ENCODE results near the gene LRBA. TPM values are rescaled to one million over a fixed set of nuclear protein-coding genes. Genes with fewer than 3 reads are reported as not detected.

LRBA gene
- total RNA-seq, 1 donor from 2014 or later, result 54.0 TPM

DNA sequence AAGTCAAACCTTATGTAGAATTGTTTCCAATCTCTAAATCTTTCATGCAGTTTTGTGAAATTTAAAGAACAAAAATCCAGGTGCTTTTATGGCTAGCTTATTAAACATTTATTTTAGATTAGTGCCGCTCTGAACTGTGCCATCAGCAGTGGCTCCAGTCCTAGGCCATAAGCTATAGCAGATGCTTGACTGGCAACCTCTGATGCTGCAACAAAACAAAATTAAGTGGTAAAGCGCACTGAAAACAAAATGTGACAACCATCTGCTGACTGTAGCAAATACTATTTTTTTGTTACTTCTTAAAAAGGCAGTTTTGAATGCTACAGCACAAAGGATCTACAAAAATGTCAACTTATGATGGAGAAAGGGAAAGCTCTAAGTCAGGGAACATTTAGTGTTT lies 699.4 kb downstream of the LRBA start:
- intact Hi-C loops (cut with micrococcal nuclease), result no loop called here
- H3K4me1 Mint-ChIP-seq, result no peaks in the 10 kb centered on the region
- DNase-seq, result no peak
- H3K27ac Mint-ChIP-seq, result no peak overlapping the region
- no peak overlapping the region for H3K4me3 Mint-ChIP-seq
- H3K9me3 Mint-ChIP-seq, result peaks cover 3% of the 10 kb centered on the region
- H3K27me3 Mint-ChIP-seq, result no peaks in the 10 kb centered on the region
- H3K36me3 Mint-ChIP-seq (ENCODE audit: low read depth), result peaks cover 15% of the 10 kb centered on the region

- peaks cover 3% of the 10 kb centered on the region for H3K9me3 Mint-ChIP-seq
- H3K36me3 Mint-ChIP-seq (ENCODE audit: low read depth), result peaks cover 15% of the 10 kb centered on the region
- no peaks in the 10 kb centered on the region for H3K4me1 Mint-ChIP-seq
- DNase-seq, result no peak
- H3K27me3 Mint-ChIP-seq, result no peaks in the 10 kb centered on the region
- intact Hi-C loops (cut with micrococcal nuclease), result no loop called here
- H3K27ac Mint-ChIP-seq, result no peak overlapping the region
- H3K4me3 Mint-ChIP-seq, result no peak overlapping the region
Measured at GRCh38 chr4:150315175-150315574, 699.9 kb downstream of the LRBA start.

GRCh38 chr4:150314031-150314430 lies 701.1 kb downstream of the LRBA start:
- peaks cover 11% of the 10 kb centered on the region for H3K36me3 Mint-ChIP-seq (ENCODE audit: low read depth)
- H3K4me3 Mint-ChIP-seq, result no peak overlapping the region
- H3K4me1 Mint-ChIP-seq, result no peaks in the 10 kb centered on the region
- intact Hi-C loops (cut with micrococcal nuclease), result no loop called here
- H3K27me3 Mint-ChIP-seq, result no peaks in the 10 kb centered on the region
- DNase-seq, result no peak
- no peak overlapping the region for H3K27ac Mint-ChIP-seq
- peaks cover 3% of the 10 kb centered on the region for H3K9me3 Mint-ChIP-seq

- Mint-ChIP-seq H3K27me3 (no peaks in the 10 kb centered on the region), H3K27ac (no peak overlapping the region), H3K4me3 (no peak overlapping the region), H3K4me1 (no peaks in the 10 kb centered on the region), H3K9me3 (no peaks in the 10 kb centered on the region), H3K36me3 (ENCODE audit: low read depth) (peaks cover 6% of the 10 kb centered on the region)
- no peak for DNase-seq
- intact Hi-C loops (cut with micrococcal nuclease), result no loop called here
Measured at GRCh38 chr4:150310159-150310895, 704.8 kb downstream of the LRBA start.

DNA sequence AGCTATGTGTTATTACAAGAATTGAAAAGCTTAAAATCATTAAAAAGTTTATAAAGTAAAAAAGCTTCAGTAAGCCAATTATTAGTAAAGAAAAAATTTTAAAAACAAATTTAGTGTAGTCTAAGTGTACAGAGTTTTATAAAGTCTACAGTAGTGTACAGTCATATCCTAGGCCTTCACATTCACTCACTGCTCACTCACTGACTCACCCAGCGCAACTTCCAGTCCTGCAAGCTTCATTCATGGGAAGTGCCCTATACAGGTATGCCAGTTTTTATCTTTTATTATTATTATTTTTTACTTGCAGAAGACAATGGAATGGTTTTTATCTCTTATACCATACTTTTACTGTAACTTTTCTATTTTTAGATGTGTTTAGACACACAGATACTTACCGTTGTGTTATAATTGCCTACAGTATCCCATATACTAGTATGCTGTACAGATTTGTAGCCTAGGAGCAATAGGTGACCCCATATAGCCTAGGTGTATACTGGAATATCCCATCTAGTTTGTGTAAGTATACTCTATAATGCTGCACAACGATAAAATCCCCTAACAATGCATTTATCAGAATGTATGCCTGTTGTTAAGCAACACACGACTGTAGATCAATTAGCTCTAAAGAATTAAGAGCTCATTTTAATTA lies 706.1 kb downstream of the LRBA start:
- no peaks in the 10 kb centered on the region for H3K27me3 Mint-ChIP-seq
- peaks cover 3% of the 10 kb centered on the region for H3K36me3 Mint-ChIP-seq (ENCODE audit: low read depth)
- peaks cover 3% of the 10 kb centered on the region for H3K4me1 Mint-ChIP-seq
- DNase-seq, result no peak
- no peak overlapping the region for H3K4me3 Mint-ChIP-seq
- H3K9me3 Mint-ChIP-seq, result no peaks in the 10 kb centered on the region
- intact Hi-C loops (cut with micrococcal nuclease), result loop anchor here (10.0 kb wide), 1 partner anchor 56 kb away; no protein-coding TSS in a partner anchor
- H3K27ac Mint-ChIP-seq, result no peak overlapping the region

DNA sequence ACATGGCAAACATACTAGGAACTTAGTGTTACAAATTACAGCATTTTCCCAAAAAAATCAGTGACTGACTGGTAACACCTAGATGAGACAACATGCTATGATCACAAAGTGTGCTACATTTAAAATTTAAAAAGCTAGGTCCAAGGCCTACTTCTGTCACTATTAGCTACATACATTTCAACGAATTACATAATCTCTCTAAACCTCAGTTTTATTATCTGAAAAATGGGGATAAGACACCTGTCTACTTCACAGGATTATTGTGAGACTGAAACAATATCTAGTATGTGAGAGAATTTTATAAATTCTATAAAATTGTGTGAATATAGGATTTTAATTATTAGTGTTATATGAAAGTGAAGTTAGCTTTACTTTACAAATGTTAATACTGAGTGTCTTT lies 708.4 kb downstream of the LRBA start:
- DNase-seq, result no peak
- intact Hi-C loops (cut with micrococcal nuclease), result loop anchor here (10.0 kb wide), 1 partner anchor 58 kb away; no protein-coding TSS in a partner anchor
- H3K4me1 Mint-ChIP-seq, result peaks cover 5% of the 10 kb centered on the region
- H3K27me3 Mint-ChIP-seq, result no peaks in the 10 kb centered on the region
- peaks cover 5% of the 10 kb centered on the region for H3K36me3 Mint-ChIP-seq (ENCODE audit: low read depth)
- no peak overlapping the region for H3K27ac Mint-ChIP-seq
- peaks cover 4% of the 10 kb centered on the region for H3K9me3 Mint-ChIP-seq
- H3K4me3 Mint-ChIP-seq, result no peak overlapping the region

GRCh38 chr4:150305995-150306394 lies 709.1 kb downstream of the LRBA start:
- intact Hi-C loops (cut with micrococcal nuclease), result loop anchor here (10.0 kb wide), 1 partner anchor 59 kb away; no protein-coding TSS in a partner anchor
- peaks cover 4% of the 10 kb centered on the region for H3K9me3 Mint-ChIP-seq
- no peak overlapping the region for H3K4me3 Mint-ChIP-seq
- H3K27ac Mint-ChIP-seq, result no peak overlapping the region
- no peaks in the 10 kb centered on the region for H3K27me3 Mint-ChIP-seq
- H3K4me1 Mint-ChIP-seq, result peaks cover 8% of the 10 kb centered on the region
- no peak for DNase-seq
- peaks cover 5% of the 10 kb centered on the region for H3K36me3 Mint-ChIP-seq (ENCODE audit: low read depth)

GRCh38 chr4:150302553-150302952 lies 712.5 kb downstream of the LRBA start:
- H3K36me3 Mint-ChIP-seq (ENCODE audit: low read depth), result peaks cover 5% of the 10 kb centered on the region
- H3K4me1 Mint-ChIP-seq, result peaks cover 10% of the 10 kb centered on the region
- intact Hi-C loops (cut with micrococcal nuclease), result loop anchor here (1.0 to 10.0 kb wide), 6 partner anchors 62 to 795 kb away; partner anchors contain the start of gene RPS3A
- H3K9me3 Mint-ChIP-seq, result peaks cover 4% of the 10 kb centered on the region
- H3K27me3 Mint-ChIP-seq, result no peaks in the 10 kb centered on the region
- peak; percentile 66 for DNase-seq
- peak overlapping the region; percentile 75 for H3K27ac Mint-ChIP-seq
- no peak overlapping the region for H3K4me3 Mint-ChIP-seq

DNA sequence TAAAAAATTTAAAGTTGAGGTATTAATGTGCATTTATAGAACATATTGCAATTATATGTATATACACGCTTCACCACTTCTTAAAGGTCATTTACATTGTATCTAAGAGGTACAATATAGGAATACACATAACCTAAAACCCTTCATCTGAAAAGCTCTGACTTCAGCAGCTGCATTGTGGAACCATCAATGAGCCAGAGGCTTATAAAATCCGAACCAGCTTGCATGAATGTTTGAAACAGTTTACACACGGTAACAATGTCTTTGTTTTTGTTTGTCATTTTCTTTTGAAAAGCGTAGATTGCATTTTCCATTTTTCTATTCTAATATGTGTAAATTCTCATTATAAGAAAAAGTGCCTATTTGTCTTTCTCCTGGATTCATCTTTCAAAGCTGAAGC lies 715.3 kb downstream of the LRBA start:
- intact Hi-C loops (cut with micrococcal nuclease), result loop anchor here (5.0 to 10.0 kb wide), 3 partner anchors 65 to 797 kb away; partner anchors contain the start of gene RPS3A
- peaks cover 4% of the 10 kb centered on the region for H3K9me3 Mint-ChIP-seq
- H3K27me3 Mint-ChIP-seq, result no peaks in the 10 kb centered on the region
- H3K4me3 Mint-ChIP-seq, result no peak overlapping the region
- H3K27ac Mint-ChIP-seq, result no peak overlapping the region
- no peak for DNase-seq
- peaks cover 2% of the 10 kb centered on the region for H3K36me3 Mint-ChIP-seq (ENCODE audit: low read depth)
- H3K4me1 Mint-ChIP-seq, result peaks cover 7% of the 10 kb centered on the region

DNA sequence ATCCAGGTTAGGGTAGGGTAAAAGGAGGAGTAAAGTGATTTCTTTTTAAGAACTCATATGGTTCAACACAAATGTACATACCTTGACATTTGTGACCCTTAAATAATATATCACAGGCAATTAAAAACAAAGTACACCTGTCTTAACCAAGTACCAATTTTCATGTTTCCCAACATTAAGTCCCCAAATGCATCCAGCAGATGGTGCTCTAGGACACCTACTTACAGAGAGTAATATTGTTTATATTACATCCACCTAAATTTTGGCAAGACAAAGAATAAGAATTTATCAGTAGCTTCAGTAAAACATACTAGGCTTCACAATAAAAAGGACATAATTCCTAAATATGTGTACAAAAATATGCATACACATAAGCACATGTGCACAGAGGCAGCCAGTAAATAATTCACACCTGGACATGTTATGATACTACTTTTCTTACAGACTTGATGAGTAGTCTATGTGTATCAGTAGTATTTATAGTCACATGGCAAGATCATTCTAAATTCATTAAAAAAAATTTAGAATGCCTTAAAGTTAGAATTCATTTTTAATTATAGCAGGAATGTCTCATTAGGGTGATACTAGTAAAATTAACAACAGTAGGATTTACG lies 717.1 kb downstream of the LRBA start:
- Mint-ChIP-seq H3K4me3 (no peak overlapping the region), H3K27me3 (no peaks in the 10 kb centered on the region), H3K36me3 (ENCODE audit: low read depth) (peaks cover 2% of the 10 kb centered on the region), H3K27ac (no peak overlapping the region), H3K4me1 (peaks cover 7% of the 10 kb centered on the region), H3K9me3 (peaks cover 4% of the 10 kb centered on the region)
- DNase-seq, result peak; percentile 78
- intact Hi-C loops (cut with micrococcal nuclease), result loop anchor here (1.0 kb wide), 1 partner anchor 569 kb away; no protein-coding TSS in a partner anchor

GRCh38 chr4:150289881-150290280 lies 725.2 kb downstream of the LRBA start:
- H3K27ac Mint-ChIP-seq, result no peak overlapping the region
- DNase-seq, result no peak
- no peaks in the 10 kb centered on the region for H3K4me1 Mint-ChIP-seq
- H3K36me3 Mint-ChIP-seq (ENCODE audit: low read depth), result peaks cover 1% of the 10 kb centered on the region
- no peak overlapping the region for H3K4me3 Mint-ChIP-seq
- no peaks in the 10 kb centered on the region for H3K9me3 Mint-ChIP-seq
- H3K27me3 Mint-ChIP-seq, result no peaks in the 10 kb centered on the region
- intact Hi-C loops (cut with micrococcal nuclease), result no loop called here

DNA sequence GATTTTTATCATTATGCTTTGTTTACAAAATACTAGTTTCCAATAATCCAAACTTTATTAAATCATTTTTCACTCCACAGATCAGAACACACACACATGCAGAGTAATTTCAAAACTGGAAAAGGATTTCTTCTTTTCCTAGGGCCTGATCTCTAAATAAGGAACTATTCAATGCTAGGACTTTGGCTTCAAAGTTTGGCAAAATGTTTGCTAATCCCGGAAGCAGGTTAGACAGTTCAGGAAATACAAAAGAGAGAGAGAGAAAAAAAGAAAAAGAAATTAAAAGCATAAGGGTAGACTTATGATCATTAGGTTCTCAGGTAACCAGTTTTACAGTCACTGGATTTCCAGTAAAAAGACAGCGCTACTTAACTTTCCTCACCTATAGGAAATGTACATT lies 725.9 kb downstream of the LRBA start:
- no peaks in the 10 kb centered on the region for H3K27me3 Mint-ChIP-seq
- no peak overlapping the region for H3K27ac Mint-ChIP-seq
- H3K4me1 Mint-ChIP-seq, result no peaks in the 10 kb centered on the region
- no peaks in the 10 kb centered on the region for H3K9me3 Mint-ChIP-seq
- DNase-seq, result no peak
- peaks cover 1% of the 10 kb centered on the region for H3K36me3 Mint-ChIP-seq (ENCODE audit: low read depth)
- intact Hi-C loops (cut with micrococcal nuclease), result no loop called here
- no peak overlapping the region for H3K4me3 Mint-ChIP-seq

- H3K9me3 Mint-ChIP-seq, result no peaks in the 10 kb centered on the region
- H3K4me3 Mint-ChIP-seq, result no peak overlapping the region
- intact Hi-C loops (cut with micrococcal nuclease), result no loop called here
- no peaks in the 10 kb centered on the region for H3K27me3 Mint-ChIP-seq
- DNase-seq, result no peak
- H3K36me3 Mint-ChIP-seq (ENCODE audit: low read depth), result peaks cover 3% of the 10 kb centered on the region
- peaks cover 3% of the 10 kb centered on the region for H3K4me1 Mint-ChIP-seq
- H3K27ac Mint-ChIP-seq, result no peak overlapping the region
Measured at GRCh38 chr4:150286656-150287055, 728.4 kb downstream of the LRBA start.

- Mint-ChIP-seq H3K4me3 (no peak overlapping the region), H3K4me1 (peaks cover 5% of the 10 kb centered on the region), H3K9me3 (no peaks in the 10 kb centered on the region), H3K27ac (no peak overlapping the region), H3K27me3 (no peaks in the 10 kb centered on the region), H3K36me3 (ENCODE audit: low read depth) (peaks cover 8% of the 10 kb centered on the region)
- intact Hi-C loops (cut with micrococcal nuclease), result no loop called here
- no peak for DNase-seq
Measured at GRCh38 chr4:150283689-150284088, 731.4 kb downstream of the LRBA start.
